Erythroblast (primary cell): Measurements from ENCODE around the gene CRYL1.

ENCODE experiments used
- DNase-seq, 2 experiments: peaks; one replicate each; lab custom pipeline; 2025; lab: John Stamatoyannopoulos, UW
- GATA1 ChIP-seq: IDR thresholded peaks from 2 replicates; pipeline ENCODE4 v1.6.1; 2011; ENCODE audit warnings: low read depth, mild to moderate bottlenecking, control low read depth, low read length, moderate library complexity
- POLR2A ChIP-seq: IDR thresholded peaks from 2 replicates; pipeline ENCODE4 v1.6.1; 2011; ENCODE audit warnings: mild to moderate bottlenecking, low read length

Gene CRYL1

GRCh38 chr13:20466371-20466770 lies 59.3 kb downstream of the CRYL1 start:
- no peak for TF ChIP-seq POLR2A
- no peak for DNase-seq

- DNase-seq = no peak
Observed at GRCh38 chr13:20465218-20465879, 60.3 kb downstream of the CRYL1 start.

GRCh38 chr13:20462921-20463320 lies 62.7 kb downstream of the CRYL1 start:
- TF ChIP-seq GATA1 (no peak), POLR2A (no peak)
- DNase-seq = no peak

More at GRCh38 chr13:20465218-20465879, 60.3 kb downstream of the CRYL1 start:
- no peak for TF ChIP-seq POLR2A
- no peak for TF ChIP-seq GATA1

GRCh38 chr13:20462533-20462915 lies 63.1 kb downstream of the CRYL1 start:
- DNase-seq = no peak
- TF ChIP-seq GATA1 (no peak), POLR2A (no peak)

GRCh38 chr13:20461860-20462532 lies 63.7 kb downstream of the CRYL1 start:
- DNase-seq = no peak
- TF ChIP-seq GATA1 (no peak), POLR2A (no peak)

- no peak for TF ChIP-seq GATA1
- no peak for TF ChIP-seq POLR2A
- no peak for DNase-seq
Observed at GRCh38 chr13:20461481-20461859, 64.2 kb downstream of the CRYL1 start.

GRCh38 chr13:20460761-20461160 lies 64.9 kb downstream of the CRYL1 start:
- TF ChIP-seq GATA1 (no peak), POLR2A (no peak)
- DNase-seq = no peak

GRCh38 chr13:20457670-20458069 lies 68.0 kb downstream of the CRYL1 start:
- no peak for DNase-seq
- TF ChIP-seq GATA1 (no peak), POLR2A (no peak)

GRCh38 chr13:20456737-20457136 lies 68.9 kb downstream of the CRYL1 start:
- DNase-seq = no peak
- TF ChIP-seq GATA1 = no peak
- TF ChIP-seq POLR2A = no peak

GRCh38 chr13:20451397-20451796 lies 74.3 kb downstream of the CRYL1 start:
- TF ChIP-seq GATA1 (no peak), POLR2A (no peak)
- no peak for DNase-seq

- TF ChIP-seq POLR2A = no peak
- TF ChIP-seq GATA1 = no peak
- DNase-seq = no peak
Observed at GRCh38 chr13:20448470-20448869, 77.2 kb downstream of the CRYL1 start.

- no peak for DNase-seq
- TF ChIP-seq GATA1 (no peak), POLR2A (no peak)
Observed at GRCh38 chr13:20446900-20447299, 78.8 kb downstream of the CRYL1 start.

GRCh38 chr13:20446405-20446804 lies 79.3 kb downstream of the CRYL1 start:
- no peak for DNase-seq
- TF ChIP-seq POLR2A = no peak
- no peak for TF ChIP-seq GATA1

GRCh38 chr13:20442798-20443381 lies 82.8 kb downstream of the CRYL1 start:
- DNase-seq = no peak
- TF ChIP-seq POLR2A (no peak), GATA1 (no peak)
